Tibial nerve (tissue), 4 donors: ENCODE measurements around the gene TRAF6.

ENCODE experiments used
- CTCF ChIP-seq, 5 experiments: fragments of 200-600 bp in 3 of 5; fragments of 450-650 bp in 2 of 5; sonication (generic) in 3 of 5; IDR thresholded peaks; one replicate each; pipeline ENCODE4 v1.5.1; 2016 to 2019; ENCODE audit warnings: antibody characterized with exemption in 5 of 5, mild to moderate bottlenecking in 3 of 5, moderate library complexity in 2 of 5
- EP300 ChIP-seq, 2 donors: sonication (generic); formaldehyde crosslinking; IDR thresholded peaks; one replicate each; pipeline ENCODE4 v1.6.1; 2017; ENCODE audit warnings: antibody characterized with exemption in 2 of 2, mild to moderate bottlenecking in 1 of 2
- POLR2A ChIP-seq, 2 donors: fragments of 450-650 bp; IDR thresholded peaks; one replicate each; pipeline ENCODE4 v1.6.1; 2017; ENCODE audit warnings: antibody characterized with exemption in 2 of 2, mild to moderate bottlenecking in 2 of 2, moderate library complexity in 2 of 2

GRCh38 chr11:36467012-36467411 is 43.1 kb downstream of the TRAF6 start:
- TF ChIP-seq CTCF (IDR thresholded peaks at IDR 0.05) (no peak), POLR2A (IDR thresholded peaks at IDR 0.05) (no peak), EP300 (IDR thresholded peaks at IDR 0.05) (no peak)
